Neural cell (in vitro differentiated cells): ENCODE results near the gene MYO18A.

ENCODE experiments used
- CTCF ChIP-seq: fragments of 450-650 bp; IDR thresholded peaks from 2 replicates; pipeline ENCODE4 v1.5.1; 2014; ENCODE audit warnings: antibody characterized with exemption, mild to moderate bottlenecking, moderate library complexity; ENCODE audit not compliant: poor library complexity, severe bottlenecking
- EP300 ChIP-seq: fragments of 450-650 bp; conservative IDR thresholded peaks from 2 replicates; pipeline ENCODE4 v1.6.1; 2014; ENCODE audit warnings: antibody characterized with exemption, mild to moderate bottlenecking, moderate library complexity; ENCODE audit not compliant: poor library complexity, severe bottlenecking
- POLR2AphosphoS5 ChIP-seq: IDR thresholded peaks from 2 replicates; pipeline ENCODE4 v1.6.1; 2012
- RAD21 ChIP-seq: fragments of 450-650 bp; conservative IDR thresholded peaks from 2 replicates; pipeline ENCODE4 v1.6.1; 2014; ENCODE audit warnings: antibody characterized with exemption, mild to moderate bottlenecking, moderate library complexity

GRCh38 chr17:29216181-29216580 is 36.0 kb upstream of the MYO18A start:
- TF ChIP-seq POLR2AphosphoS5 (no peak), CTCF (no peak), EP300 (no peak), RAD21 (no peak)
